NCI-H2107 treated with DMSO at 0.1 percent for 48 hours (cell line): Measurements from ENCODE around the gene PHLDB1.

Source experiments
- DNase-seq: peaks from one replicate; lab custom pipeline; 2025; ENCODE audit not compliant: unreplicated experiment; lab: John Stamatoyannopoulos, UW

Gene PHLDB1

GRCh38 chr11:118621784-118622375 lies 14.5 kb downstream of the PHLDB1 start:
- no peak for DNase-seq

GRCh38 chr11:118622376-118623268 lies 15.2 kb downstream of the PHLDB1 start:
- DNase-seq = peak; percentile 93

GRCh38 chr11:118623269-118623655 lies 15.8 kb downstream of the PHLDB1 start:
- DNase-seq = peak; percentile 92

- DNase-seq = peak; percentile 64
Measured at GRCh38 chr11:118625036-118625690, 17.7 kb downstream of the PHLDB1 start.

GRCh38 chr11:118625976-118626375 lies 18.6 kb downstream of the PHLDB1 start:
- peak; percentile 24 for DNase-seq

- no peak for DNase-seq
Measured at GRCh38 chr11:118627566-118627965, 20.2 kb downstream of the PHLDB1 start.

- no peak for DNase-seq
Measured at GRCh38 chr11:118628031-118628430, 20.6 kb downstream of the PHLDB1 start.

- DNase-seq = no peak
Measured at GRCh38 chr11:118628432-118628831, 21.0 kb downstream of the PHLDB1 start.

GRCh38 chr11:118628861-118629549 lies 21.6 kb downstream of the PHLDB1 start:
- DNase-seq = no peak

- DNase-seq = no peak
Measured at GRCh38 chr11:118629761-118630661, 22.6 kb downstream of the PHLDB1 start.

GRCh38 chr11:118631142-118631909 lies 23.9 kb downstream of the PHLDB1 start:
- no peak for DNase-seq

GRCh38 chr11:118632577-118633318 lies 25.3 kb downstream of the PHLDB1 start:
- DNase-seq = no peak

- DNase-seq = no peak
Measured at GRCh38 chr11:118633319-118633690, 25.9 kb downstream of the PHLDB1 start.

GRCh38 chr11:118633979-118634378 lies 26.6 kb downstream of the PHLDB1 start:
- no peak for DNase-seq

- DNase-seq = peak; percentile 58
Measured at GRCh38 chr11:118634431-118635236, 27.2 kb downstream of the PHLDB1 start.

GRCh38 chr11:118635237-118635591 lies 27.8 kb downstream of the PHLDB1 start:
- DNase-seq = no peak

GRCh38 chr11:118635642-118636041 lies 28.2 kb downstream of the PHLDB1 start:
- peak; percentile 3 for DNase-seq
